ENCODE measurements around the gene FBN1.

- TF ChIP-seq, protein P1, sequence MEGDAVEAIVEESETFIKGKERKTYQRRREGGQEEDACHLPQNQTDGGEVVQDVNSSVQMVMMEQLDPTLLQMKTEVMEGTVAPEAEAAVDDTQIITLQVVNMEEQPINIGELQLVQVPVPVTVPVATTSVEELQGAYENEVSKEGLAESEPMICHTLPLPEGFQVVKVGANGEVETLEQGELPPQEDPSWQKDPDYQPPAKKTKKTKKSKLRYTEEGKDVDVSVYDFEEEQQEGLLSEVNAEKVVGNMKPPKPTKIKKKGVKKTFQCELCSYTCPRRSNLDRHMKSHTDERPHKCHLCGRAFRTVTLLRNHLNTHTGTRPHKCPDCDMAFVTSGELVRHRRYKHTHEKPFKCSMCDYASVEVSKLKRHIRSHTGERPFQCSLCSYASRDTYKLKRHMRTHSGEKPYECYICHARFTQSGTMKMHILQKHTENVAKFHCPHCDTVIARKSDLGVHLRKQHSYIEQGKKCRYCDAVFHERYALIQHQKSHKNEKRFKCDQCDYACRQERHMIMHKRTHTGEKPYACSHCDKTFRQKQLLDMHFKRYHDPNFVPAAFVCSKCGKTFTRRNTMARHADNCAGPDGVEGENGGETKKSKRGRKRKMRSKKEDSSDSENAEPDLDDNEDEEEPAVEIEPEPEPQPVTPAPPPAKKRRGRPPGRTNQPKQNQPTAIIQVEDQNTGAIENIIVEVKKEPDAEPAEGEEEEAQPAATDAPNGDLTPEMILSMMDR (IDR thresholded peaks at IDR 0.05 in 4 of 5, conservative IDR thresholded peaks at IDR 0.05 in 1 of 5), result no peak
- no peak for TF ChIP-seq POLR2A (IDR thresholded peaks at IDR 0.05)
Observed at GRCh38 chr15:48563934-48564333, 81.6 kb downstream of the FBN1 start.

Measured in gastrocnemius medialis (tissue), 4 donors.